Neural cell (in vitro differentiated cells): ENCODE results near the gene NLN.

Source experiments
- EZH2 ChIP-seq: fragments of 200-600, 300-800 bp; shearing (Covaris generic), sonication (generic); IDR thresholded peaks from 2 replicates; pipeline ENCODE4 v1.6.1; 2014; ENCODE audit warnings: antibody characterized with exemption, low read length, borderline replicate concordance, mild to moderate bottlenecking; ENCODE audit not compliant: insufficient read depth, poor library complexity, severe bottlenecking
- TF ChIP-seq, protein P1 (sequence below): fragments of 450-650 bp; IDR thresholded peaks from 2 replicates; pipeline ENCODE4 v1.5.1; 2014; ENCODE audit warnings: antibody characterized with exemption, mild to moderate bottlenecking, moderate library complexity; ENCODE audit not compliant: poor library complexity, severe bottlenecking

GRCh38 chr5:65846101-65846500 is 124.1 kb downstream of the NLN start:
- TF ChIP-seq EZH2: no peak
- TF ChIP-seq, protein P1, sequence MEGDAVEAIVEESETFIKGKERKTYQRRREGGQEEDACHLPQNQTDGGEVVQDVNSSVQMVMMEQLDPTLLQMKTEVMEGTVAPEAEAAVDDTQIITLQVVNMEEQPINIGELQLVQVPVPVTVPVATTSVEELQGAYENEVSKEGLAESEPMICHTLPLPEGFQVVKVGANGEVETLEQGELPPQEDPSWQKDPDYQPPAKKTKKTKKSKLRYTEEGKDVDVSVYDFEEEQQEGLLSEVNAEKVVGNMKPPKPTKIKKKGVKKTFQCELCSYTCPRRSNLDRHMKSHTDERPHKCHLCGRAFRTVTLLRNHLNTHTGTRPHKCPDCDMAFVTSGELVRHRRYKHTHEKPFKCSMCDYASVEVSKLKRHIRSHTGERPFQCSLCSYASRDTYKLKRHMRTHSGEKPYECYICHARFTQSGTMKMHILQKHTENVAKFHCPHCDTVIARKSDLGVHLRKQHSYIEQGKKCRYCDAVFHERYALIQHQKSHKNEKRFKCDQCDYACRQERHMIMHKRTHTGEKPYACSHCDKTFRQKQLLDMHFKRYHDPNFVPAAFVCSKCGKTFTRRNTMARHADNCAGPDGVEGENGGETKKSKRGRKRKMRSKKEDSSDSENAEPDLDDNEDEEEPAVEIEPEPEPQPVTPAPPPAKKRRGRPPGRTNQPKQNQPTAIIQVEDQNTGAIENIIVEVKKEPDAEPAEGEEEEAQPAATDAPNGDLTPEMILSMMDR: no peak
